Mucosa of stomach (tissue), 1 donor: Measurements from ENCODE around the gene PPIE.

Experiments used
- H3K27me3 ChIP-seq: one replicate; pipeline ENCODE4 v1.7.0; 2013; ENCODE audit warnings: mild to moderate bottlenecking, low read length; ENCODE audit not compliant: control insufficient read depth, insufficient read depth
- H3K36me3 ChIP-seq: one replicate; pipeline ENCODE4 v1.7.0; 2013; ENCODE audit warnings: low read length; ENCODE audit not compliant: control insufficient read depth, insufficient read depth
- H3K4me1 ChIP-seq: one replicate; pipeline ENCODE4 v1.7.0; 2013; ENCODE audit warnings: mild to moderate bottlenecking, low read length; ENCODE audit not compliant: control insufficient read depth, insufficient read depth
- H3K4me3 ChIP-seq: one replicate; pipeline ENCODE4 v1.7.0; 2013; ENCODE audit warnings: low read length
- H3K9ac ChIP-seq: one replicate; pipeline ENCODE4 v1.7.0; 2013; ENCODE audit warnings: mild to moderate bottlenecking, low read length, moderate library complexity
- H3K9me3 ChIP-seq: one replicate; pipeline ENCODE4 v1.7.0; 2013; ENCODE audit warnings: mild to moderate bottlenecking, low read length, moderate library complexity; ENCODE audit not compliant: control insufficient read depth
- donor health status: Pancreatic carcinoma.

Gene PPIE

DNA sequence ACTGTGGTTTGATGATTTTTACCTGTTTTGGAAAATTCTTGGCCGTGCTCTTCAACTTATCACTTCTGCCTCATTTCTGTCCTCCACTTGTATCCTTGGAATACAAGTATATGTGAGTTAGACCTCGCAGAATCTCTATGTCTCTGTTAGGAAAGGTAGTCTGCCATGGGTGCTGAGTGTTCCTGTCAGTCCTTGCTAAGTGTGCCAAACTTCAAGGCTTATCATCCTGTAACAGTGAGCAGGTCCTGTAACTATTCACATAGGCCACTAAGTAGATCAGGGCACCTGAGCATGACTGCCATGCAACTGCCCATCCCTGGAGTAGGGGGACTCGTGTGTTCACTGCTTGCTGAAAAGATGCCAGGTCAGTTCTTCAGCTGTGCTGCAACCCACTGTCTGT is 74.2 kb downstream of the PPIE start:
- no peak overlapping the region for H3K9ac ChIP-seq
- H3K4me1 ChIP-seq, result peaks cover 10% of the 10 kb centered on the region
- no peak overlapping the region for H3K4me3 ChIP-seq
- no peaks in the 10 kb centered on the region for H3K36me3 ChIP-seq
- H3K9me3 ChIP-seq, result no peaks in the 10 kb centered on the region
- peaks cover 3% of the 10 kb centered on the region for H3K27me3 ChIP-seq
